NCI-H226 (cell line): Measurements from ENCODE around the gene USP49.
A peak's percentile ranks its signal among the peaks of the same experiment; 100 is the strongest.
"Not testable (repeated sequence)": the region's sequence is repeated elsewhere in the genome, so short reads cannot be mapped to it uniquely, and the experiment has no call there.

Source experiments
- DNase-seq: peaks from one replicate; pipeline ENCODE4 v3.0.0-alpha.2; 2015

USP49 gene

GRCh38 chr6:41778895-41779294, 116.3 kb downstream of the USP49 start:
- DNase-seq = no peak

- no peak for DNase-seq
These were observed 117.5 kb downstream of the USP49 start for GRCh38 chr6:41777551-41778285.

DNA sequence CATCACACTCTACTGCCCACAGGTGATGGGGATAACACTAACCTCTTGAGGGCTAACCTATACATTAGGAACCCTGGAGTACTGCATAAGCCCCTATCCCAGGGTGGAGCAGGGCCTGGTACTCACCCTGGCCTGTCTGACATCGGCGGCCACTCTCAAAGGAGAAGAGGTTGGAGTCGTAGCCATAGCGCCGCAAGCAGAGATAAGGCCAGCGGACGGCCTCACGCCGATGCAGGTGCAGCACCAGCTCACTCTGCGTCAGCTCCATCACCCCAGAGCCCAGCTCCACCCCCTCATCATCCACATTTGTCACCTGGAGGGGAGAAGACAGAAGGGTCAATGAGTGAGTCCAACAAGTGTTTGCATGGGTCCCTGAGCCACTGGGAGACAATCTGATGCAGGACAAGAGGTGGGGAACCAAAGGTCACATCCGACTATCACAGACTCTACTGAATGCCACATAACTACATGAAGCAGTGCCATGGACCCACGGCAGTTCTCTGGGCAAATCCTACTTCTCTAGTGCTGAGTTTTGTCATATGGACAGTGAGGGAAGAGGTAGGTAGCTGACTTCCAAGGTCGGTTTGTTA, 119.8 kb downstream of the USP49 start:
- DNase-seq = no peak

DNA sequence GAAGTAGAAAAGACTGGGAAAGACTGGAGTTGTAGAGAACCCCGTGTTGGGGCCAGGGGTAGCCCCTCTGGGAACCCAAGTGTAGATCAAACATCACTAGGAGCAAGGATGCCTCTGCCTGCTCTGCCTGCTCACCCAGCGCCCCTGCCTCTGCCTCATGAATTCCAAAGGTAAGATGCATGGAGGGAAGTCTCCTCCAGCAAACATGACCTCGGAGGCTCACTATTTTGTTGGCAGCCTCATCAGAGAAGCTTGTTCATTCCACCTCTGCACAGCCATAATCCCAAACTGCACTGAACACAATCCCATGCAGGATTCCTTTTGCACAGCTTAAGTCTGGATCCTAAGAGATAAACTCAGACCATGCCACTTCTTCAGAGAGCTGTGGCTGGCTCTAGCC, 120.3 kb downstream of the USP49 start:
- peak; percentile 21 for DNase-seq

- DNase-seq = no peak
These were observed 123.9 kb downstream of the USP49 start for GRCh38 chr6:41771058-41771983.

GRCh38 chr6:41770381-41771057, 124.7 kb downstream of the USP49 start:
- DNase-seq = no peak

GRCh38 chr6:41769376-41769775, 125.8 kb downstream of the USP49 start:
- no peak for DNase-seq

GRCh38 chr6:41768545-41769308, 126.4 kb downstream of the USP49 start:
- no peak for DNase-seq

DNA sequence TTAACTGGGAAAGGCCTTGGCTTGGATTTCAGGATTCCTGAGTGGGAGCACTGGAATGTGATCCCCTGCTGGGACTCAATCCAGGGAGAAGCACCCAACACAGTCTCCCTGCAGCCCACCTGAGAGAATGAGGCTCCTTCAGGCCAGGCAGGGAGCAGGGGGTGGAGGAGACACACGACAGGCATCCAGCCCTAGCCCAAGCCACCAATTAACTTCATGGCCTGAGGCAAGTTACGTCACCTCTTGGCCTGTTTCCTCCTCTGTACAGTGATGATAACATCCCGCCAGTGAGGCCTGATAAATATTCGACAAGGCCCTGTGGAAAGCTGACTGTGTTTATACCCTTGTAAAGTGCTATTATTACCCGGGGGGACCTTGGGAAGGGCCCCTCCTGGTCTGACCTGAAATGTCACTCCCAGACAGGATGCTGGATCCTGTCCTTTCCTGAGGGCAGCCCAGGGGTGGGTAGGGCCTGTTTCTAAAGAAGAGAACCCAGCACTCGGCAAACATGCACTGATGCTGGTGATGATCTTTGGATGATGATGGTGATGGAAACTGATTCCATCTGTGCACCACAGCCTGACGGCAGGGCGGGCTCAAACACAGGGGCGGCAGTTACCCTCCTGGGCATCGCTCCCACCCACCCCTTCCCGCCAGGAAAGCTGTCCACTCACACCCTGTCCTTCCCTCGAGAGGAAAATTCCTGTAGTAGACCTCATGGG, 127.9 kb downstream of the USP49 start:
- peak; percentile 88 for DNase-seq

DNA sequence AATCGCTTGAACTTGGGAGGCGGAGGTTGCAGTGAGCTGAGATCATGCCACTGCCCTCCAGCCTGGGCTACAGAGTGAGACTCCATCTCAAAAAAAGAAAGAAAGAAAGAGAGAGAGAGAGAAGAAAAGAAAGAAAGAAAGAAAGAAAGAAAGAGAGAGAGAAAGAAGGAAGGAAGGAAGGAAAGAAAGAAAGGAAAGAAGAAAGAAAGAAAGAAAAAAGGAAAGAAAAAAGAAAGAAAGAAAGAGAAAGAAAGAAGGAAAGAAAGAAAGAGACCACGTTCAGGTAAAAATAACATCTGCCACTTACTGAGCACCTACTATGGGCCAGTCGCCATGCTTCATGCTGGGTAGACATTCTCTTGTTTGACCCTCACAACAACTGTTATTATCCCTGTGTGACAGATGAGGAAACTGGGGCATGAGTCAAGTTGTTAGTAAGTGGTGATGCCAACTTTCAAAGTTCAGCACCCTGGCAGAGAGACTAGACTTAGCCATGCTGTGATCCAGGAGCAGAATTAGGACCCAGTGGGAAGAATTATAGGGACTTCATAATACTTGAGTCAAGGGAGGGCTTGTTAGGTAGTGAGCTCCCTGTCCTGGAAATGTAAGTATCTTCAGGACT, 129.0 kb downstream of the USP49 start:
- DNase-seq = not testable (repeated sequence)

DNA sequence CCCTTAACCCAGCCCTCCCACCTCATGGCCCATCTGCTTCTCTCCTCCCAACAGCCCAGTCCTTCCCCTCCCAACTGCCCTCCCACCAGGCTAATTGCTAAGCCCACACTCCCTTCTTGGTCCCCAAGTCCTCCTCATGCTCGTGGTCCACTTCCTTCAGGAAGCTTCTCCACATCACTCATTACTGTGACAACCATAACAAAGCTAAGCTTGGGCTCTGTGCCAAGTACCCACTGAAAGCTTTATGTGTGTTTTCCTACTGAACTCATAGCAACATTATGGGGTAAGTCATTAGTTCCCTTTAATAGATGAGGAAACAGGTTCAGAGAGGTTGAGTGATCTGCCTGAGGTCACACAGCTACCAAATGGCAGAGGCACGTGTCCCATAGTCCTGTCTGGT, 131.7 kb downstream of the USP49 start:
- no peak for DNase-seq

GRCh38 chr6:41759905-41760579, 135.1 kb downstream of the USP49 start:
- no peak for DNase-seq

GRCh38 chr6:41759106-41759904, 135.9 kb downstream of the USP49 start:
- DNase-seq = no peak

- no peak for DNase-seq
These were observed 136.5 kb downstream of the USP49 start for GRCh38 chr6:41758641-41759035.

GRCh38 chr6:41757931-41758640, 137.1 kb downstream of the USP49 start:
- DNase-seq = peak; percentile 45

DNA sequence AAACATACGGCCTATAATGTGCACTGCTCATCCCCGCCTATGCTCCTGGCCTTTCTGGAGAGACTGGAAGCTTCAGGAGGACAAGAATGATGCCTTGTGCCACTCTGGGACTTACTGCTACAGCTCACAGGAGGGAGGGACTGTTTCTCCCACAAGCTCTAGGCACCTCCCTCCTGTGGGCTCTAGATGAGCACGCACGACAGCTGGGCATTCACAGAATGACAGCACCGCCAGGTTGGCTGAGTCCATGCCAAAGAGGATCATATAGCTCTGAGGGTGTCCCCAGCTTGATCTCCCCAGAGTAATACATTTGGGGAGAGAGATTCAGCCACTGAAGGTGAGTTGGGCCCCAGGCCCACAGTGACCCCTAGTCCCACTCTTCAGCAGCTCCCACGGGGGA, 137.9 kb downstream of the USP49 start:
- DNase-seq = no peak

GRCh38 chr6:41756354-41756753, 138.8 kb downstream of the USP49 start:
- DNase-seq = no peak

DNA sequence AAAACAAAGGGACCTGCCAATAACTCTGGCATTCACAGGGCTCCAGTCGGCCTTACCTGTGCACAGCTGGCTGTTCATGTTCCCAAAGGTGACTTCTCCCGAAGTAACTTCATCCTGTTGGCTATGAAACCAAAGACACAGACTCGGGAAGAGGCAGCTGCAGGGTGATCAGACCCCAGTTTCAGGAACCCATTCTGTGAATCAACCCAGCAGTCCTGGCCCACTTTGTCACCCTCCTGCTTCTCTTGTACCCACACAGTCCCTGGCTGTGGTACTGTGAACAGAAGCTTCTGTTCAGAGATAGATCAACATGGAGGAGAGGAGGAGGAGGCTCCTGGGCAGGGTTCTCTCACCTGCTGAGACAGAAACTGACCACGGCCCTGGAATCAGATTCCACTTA, 139.3 kb downstream of the USP49 start:
- DNase-seq = no peak

GRCh38 chr6:41750374-41750773, 144.8 kb downstream of the USP49 start:
- no peak for DNase-seq
